Gastroesophageal sphincter (tissue), 4 donors: ENCODE results near the gene GSTM5. TPM values are rescaled to one million over a fixed set of nuclear protein-coding genes. Genes with fewer than 3 reads are reported as not detected.
"Not testable (repeated sequence)": the region's sequence is repeated elsewhere in the genome, so short reads cannot be mapped to it uniquely, and the experiment has no call there.

Experiments used
- ATAC-seq: fragments of 150-250 bp; one replicate; pipeline ENCODE4 v1.9.1; 2016; ENCODE audit warnings: mild to moderate bottlenecking, moderate library complexity
- H3K27ac ChIP-seq, 4 donors: fragments of 200-600 bp; sonication (generic) in 3 of 4; 1 replicate in 3 of 4; 2 replicates in 1 of 4; pipeline ENCODE4 v1.5.1; 2016 to 2019
- H3K27me3 ChIP-seq: fragments of 200-600 bp; sonication (generic); one replicate; pipeline ENCODE4 v1.5.1; 2019
- H3K36me3 ChIP-seq, 2 donors: fragments of 200-600 bp; sonication (generic); one replicate each; pipeline ENCODE4 v1.5.1; 2019; ENCODE audit warnings: control low read depth in 1 of 2
- H3K4me1 ChIP-seq, 3 donors: fragments of 200-600 bp; sonication (generic); 1 replicate in 2 of 3; 2 replicates in 1 of 3; pipeline ENCODE4 v1.5.1; 2016 to 2019; ENCODE audit warnings: control low read depth in 2 of 3
- H3K4me3 ChIP-seq, 2 donors: fragments of 200-600 bp; sonication (generic); one replicate each; pipeline ENCODE4 v1.5.1; 2019; ENCODE audit warnings: mild to moderate bottlenecking in 1 of 2, moderate library complexity in 1 of 2
- H3K9me3 ChIP-seq, 3 donors: fragments of 200-600 bp; sonication (generic); one replicate each; pipeline ENCODE4 v1.5.1; 2017 to 2019; ENCODE audit warnings: control low read depth in 2 of 3
- EP300 ChIP-seq: sonication (generic); formaldehyde crosslinking; IDR thresholded peaks from one replicate; pipeline ENCODE4 v1.6.1; 2017; ENCODE audit warnings: antibody characterized with exemption, mild to moderate bottlenecking
- POLR2A ChIP-seq, 2 donors: fragments of 450-650 bp; IDR thresholded peaks; one replicate each; pipeline ENCODE4 v1.6.1; 2017; ENCODE audit warnings: antibody characterized with exemption in 2 of 2, mild to moderate bottlenecking in 2 of 2, moderate library complexity in 1 of 2
- POLR2AphosphoS5 ChIP-seq: sonication (generic); formaldehyde crosslinking; IDR thresholded peaks from one replicate; pipeline ENCODE4 v1.6.1; 2017; ENCODE audit warnings: antibody characterized with exemption
- WGBS, 2 donors: methylation state at CpG; one replicate each; pipeline ENCODE4 v1.1.5; 2018; ENCODE audit warnings: low coverage in 1 of 2; 5-methylcytosine and 5-hydroxymethylcytosine counted together
- total RNA-seq, 4 donors: library from RNA; depleted of rRNA; stranded (reverse); fragments of >200 nt; gene quantifications; one replicate each; pipeline ENCODE4 v1.1.0, GENCODE V29; 2016
- TF ChIP-seq, protein P1 (sequence below), 4 experiments: fragments of 200-600 bp in 2 of 4; fragments of 450-650 bp in 2 of 4; sonication (generic) in 1 of 4; IDR thresholded peaks; one replicate each; pipeline ENCODE4 v1.5.1; 2017 to 2019; ENCODE audit warnings: antibody characterized with exemption in 4 of 4, mild to moderate bottlenecking in 2 of 4, moderate library complexity in 2 of 4

The GSTM5 gene
- total RNA-seq, 4 donors from 2014 or later, result 2.7 to 9.2 (median 6.3) TPM

DNA sequence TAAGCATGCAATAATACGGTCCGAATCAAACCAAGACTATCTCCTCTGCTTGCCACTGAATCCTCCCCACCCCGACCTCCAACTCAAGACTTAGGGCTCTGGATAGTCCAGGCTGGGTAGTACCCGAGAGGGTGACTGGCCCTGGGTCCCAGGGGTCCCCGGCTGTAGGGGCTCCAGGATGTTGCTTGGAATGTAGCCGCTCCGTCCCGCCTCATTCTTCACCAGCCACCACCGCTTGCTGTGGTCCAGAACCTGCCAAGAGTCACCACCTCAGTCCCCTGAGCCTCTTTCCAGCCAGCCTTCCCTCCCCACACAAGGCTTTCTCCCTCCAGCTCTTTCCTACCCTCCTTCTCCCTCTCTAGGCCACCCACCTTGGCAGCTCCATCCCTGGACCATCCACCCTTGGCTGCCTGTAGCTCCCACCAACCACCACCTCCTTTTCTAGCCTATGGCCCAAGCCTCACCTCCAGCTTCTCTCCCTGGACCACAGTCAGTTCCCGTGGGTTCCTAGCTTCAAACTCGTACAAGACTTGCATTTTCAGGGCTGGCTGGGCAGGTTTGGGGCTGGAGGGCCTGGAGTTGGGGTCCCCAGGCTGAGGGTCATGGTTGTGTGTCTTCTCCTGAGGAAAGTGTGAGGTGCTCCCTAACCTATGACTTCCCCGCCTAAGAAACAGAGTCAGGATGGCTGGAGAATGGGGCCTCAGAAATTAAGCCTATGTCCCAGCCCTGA lies 39.6 kb downstream of the GSTM5 start:
- TF ChIP-seq, protein P1, sequence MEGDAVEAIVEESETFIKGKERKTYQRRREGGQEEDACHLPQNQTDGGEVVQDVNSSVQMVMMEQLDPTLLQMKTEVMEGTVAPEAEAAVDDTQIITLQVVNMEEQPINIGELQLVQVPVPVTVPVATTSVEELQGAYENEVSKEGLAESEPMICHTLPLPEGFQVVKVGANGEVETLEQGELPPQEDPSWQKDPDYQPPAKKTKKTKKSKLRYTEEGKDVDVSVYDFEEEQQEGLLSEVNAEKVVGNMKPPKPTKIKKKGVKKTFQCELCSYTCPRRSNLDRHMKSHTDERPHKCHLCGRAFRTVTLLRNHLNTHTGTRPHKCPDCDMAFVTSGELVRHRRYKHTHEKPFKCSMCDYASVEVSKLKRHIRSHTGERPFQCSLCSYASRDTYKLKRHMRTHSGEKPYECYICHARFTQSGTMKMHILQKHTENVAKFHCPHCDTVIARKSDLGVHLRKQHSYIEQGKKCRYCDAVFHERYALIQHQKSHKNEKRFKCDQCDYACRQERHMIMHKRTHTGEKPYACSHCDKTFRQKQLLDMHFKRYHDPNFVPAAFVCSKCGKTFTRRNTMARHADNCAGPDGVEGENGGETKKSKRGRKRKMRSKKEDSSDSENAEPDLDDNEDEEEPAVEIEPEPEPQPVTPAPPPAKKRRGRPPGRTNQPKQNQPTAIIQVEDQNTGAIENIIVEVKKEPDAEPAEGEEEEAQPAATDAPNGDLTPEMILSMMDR (IDR thresholded peaks at IDR 0.05), result no peak
- TF ChIP-seq POLR2AphosphoS5 (no peak), EP300 (no peak), POLR2A (IDR thresholded peaks at IDR 0.05) (no peak)
- no peaks in the 10 kb centered on the region for H3K4me1 ChIP-seq
- no peaks in the 10 kb centered on the region for H3K27me3 ChIP-seq
- H3K27ac ChIP-seq, result no peak overlapping the region
- no peak overlapping the region for H3K4me3 ChIP-seq
- no peak for ATAC-seq
- no peaks in the 10 kb centered on the region for H3K9me3 ChIP-seq
- 87 to 92% methylated on average over 5 to 9 of the region's 12 CpGs for WGBS, 2 donors
- no peaks in the 10 kb centered on the region for H3K36me3 ChIP-seq

DNA sequence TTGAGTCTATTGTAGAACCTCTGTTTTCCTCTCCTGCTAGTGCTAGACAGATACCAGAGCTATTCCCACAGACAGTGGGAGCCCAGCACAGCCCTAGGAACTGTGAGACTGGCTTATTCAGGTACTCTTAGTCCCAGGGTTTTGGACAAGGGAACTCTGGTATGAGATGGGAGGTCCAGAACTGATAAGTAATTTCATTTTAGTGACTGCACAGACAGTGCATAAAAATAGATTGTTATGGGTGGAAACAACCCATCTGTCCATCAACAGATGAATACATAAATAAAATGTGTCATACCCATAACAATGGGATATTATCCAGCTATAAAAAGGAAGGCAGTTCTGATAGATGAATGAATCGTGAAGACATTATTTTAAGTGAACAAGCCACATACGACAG lies 42.7 kb downstream of the GSTM5 start:
- H3K27ac ChIP-seq, result no peak overlapping the region
- TF ChIP-seq, protein P1 (IDR thresholded peaks at IDR 0.05), result no peak
- TF ChIP-seq POLR2AphosphoS5 (no peak), EP300 (no peak), POLR2A (IDR thresholded peaks at IDR 0.05) (no peak)
- no peaks in the 10 kb centered on the region for H3K4me1 ChIP-seq
- no peak overlapping the region for H3K4me3 ChIP-seq
- no peak for ATAC-seq
- no peaks in the 10 kb centered on the region for H3K36me3 ChIP-seq
- H3K27me3 ChIP-seq, result no peaks in the 10 kb centered on the region
- no peaks in the 10 kb centered on the region for H3K9me3 ChIP-seq
- WGBS, 2 donors, result 40 to 49% methylated on average over 2 of the region's 2 CpGs

DNA sequence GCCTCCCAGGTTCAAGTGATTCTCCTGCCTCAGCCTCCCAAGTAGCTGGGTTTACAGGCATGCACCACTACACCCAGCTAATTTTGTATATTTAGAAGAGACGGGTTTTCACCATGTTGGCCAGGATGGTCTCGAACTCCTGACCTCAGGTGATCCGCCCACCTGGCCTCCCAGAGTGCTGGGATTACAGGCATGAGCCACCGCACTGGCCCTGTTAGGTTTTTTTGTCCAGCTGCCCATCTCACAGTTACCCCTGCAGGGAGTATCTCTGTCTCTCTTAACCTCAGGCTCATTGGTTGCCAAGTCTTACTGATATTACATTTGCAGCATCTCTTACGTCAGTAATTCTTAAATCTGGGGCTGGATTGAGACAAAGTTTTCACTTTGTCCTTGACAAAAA lies 44.3 kb downstream of the GSTM5 start:
- H3K27me3 ChIP-seq, H3K36me3 ChIP-seq, H3K4me1 ChIP-seq, ATAC-seq, H3K27ac ChIP-seq, H3K9me3 ChIP-seq, H3K4me3 ChIP-seq: not testable (repeated sequence)
- WGBS, 2 donors, result 78 to 88% methylated on average over 1 to 2 of the region's 5 CpGs

DNA sequence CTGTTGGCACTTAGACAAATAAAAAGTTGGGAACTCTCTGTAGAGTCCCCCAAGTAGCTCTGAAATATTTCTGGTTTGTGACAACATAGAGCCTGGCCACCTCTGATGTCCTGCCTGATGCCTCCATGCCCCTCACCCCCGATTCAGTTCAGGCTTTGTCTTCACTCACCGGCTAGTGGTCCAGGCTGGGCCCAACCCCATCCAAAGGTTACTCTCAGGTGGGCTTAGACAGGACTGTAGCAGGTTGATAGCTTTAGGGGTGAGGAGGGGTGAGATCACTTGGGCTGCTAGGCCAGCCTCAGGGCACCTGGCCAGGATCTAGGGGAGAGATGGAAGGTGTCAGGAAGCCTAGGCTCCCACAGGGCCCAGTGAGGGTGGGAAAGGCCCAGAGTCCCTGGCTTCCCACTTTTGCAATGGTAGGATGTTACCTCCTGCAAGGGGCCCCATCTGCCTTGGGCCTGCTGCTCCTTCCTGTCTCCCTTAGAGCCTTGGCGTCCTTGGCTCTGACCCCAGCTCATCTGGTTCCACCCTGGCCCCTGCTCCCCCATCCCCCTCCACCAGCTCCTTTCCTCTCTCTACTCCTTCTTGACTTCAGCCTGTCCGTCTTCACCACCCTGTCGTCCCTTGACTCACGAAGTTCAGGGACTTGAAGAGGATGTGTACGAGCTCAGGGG lies 44.9 kb downstream of the GSTM5 start:
- TF ChIP-seq EP300 (no peak), POLR2A (IDR thresholded peaks at IDR 0.05) (no peak), POLR2AphosphoS5 (no peak)
- TF ChIP-seq, protein P1 (IDR thresholded peaks at IDR 0.05), result no peak
- Histone ChIP-seq H3K36me3 (no peaks in the 10 kb centered on the region), H3K9me3 (no peaks in the 10 kb centered on the region), H3K4me1 (no peaks in the 10 kb centered on the region), H3K27me3 (no peaks in the 10 kb centered on the region), H3K4me3 (no peak overlapping the region), H3K27ac (no peak overlapping the region)
- WGBS, 2 donors, result 89% methylated on average over 5 of the region's 7 CpGs; no CpG with 5 or more reads in 1 of the 2 donors
- ATAC-seq, result no peak

DNA sequence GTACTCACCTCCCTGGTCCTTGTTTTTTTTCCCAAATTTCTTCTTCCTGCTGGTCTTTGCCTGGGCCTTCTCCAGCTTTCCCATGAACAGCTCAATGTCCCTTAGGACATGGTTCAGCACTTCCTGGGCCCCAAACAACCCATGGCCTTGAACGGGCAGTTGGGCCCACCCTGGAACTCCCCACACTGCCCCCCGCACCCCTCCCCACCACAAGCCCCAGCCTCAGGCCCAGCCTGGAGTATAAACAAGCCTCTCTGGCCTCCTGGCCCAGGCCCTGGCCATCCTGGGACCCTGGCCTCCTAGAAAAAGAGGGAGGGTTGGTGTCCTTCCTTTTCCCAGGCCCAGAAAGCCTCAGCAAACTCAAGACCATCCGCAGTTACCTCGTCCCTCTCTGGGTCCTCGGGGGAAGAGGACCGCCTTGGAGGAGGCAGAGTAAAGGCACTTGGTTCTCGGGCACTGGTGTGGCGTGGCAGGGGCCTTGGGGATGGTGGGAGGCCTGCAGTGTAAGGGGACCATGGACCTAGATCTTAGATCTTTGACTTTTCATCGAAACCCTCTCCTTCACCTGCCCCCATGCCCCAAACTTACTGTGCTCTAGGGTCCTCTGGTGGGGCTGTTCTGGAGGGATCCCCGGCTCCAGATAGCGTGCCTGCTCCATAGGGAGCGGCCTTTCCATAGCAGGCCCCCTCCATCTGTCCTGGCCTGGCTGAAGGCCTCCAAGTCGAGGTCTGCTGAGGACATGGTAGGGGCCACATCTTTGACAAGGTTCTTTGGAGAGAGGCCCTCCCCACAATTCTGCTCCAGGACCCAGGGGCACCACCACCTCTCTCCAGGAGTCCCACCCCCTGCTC lies 46.1 kb downstream of the GSTM5 start:
- Histone ChIP-seq H3K9me3 (no peaks in the 10 kb centered on the region), H3K4me3 (no peak overlapping the region), H3K4me1 (no peaks in the 10 kb centered on the region), H3K27ac (no peak overlapping the region), H3K27me3 (no peaks in the 10 kb centered on the region), H3K36me3 (no peaks in the 10 kb centered on the region)
- no peak for TF ChIP-seq EP300
- 100% methylated on average over 1 to 3 of the region's 13 CpGs for WGBS, 2 donors
- ATAC-seq, result no peak
